Keratinocyte (primary cell): ENCODE data around the gene PIEZO1.

Source experiments
- EZH2 ChIP-seq: IDR thresholded peaks from one replicate; pipeline ENCODE4 v1.6.1; 2012; ENCODE audit warnings: inconsistent platforms, mild to moderate bottlenecking, low read length, moderate library complexity
- TF ChIP-seq, protein P1 (sequence below), 3 experiments: IDR thresholded peaks in 1 of 3; conservative IDR thresholded peaks in 1 of 3; optimal IDR thresholded peaks in 1 of 3; 2 replicates in 2 of 3; 3 replicates in 1 of 3; pipeline versions ENCODE3 to v1.5.1; 2011; ENCODE audit warnings: low read length in 3 of 3, mild to moderate bottlenecking in 3 of 3, moderate library complexity in 2 of 3, control low read depth in 1 of 3, inconsistent platforms in 1 of 3; ENCODE audit not compliant: insufficient read depth in 2 of 3; ENCODE audit errors: extremely low read depth in 1 of 3

DNA sequence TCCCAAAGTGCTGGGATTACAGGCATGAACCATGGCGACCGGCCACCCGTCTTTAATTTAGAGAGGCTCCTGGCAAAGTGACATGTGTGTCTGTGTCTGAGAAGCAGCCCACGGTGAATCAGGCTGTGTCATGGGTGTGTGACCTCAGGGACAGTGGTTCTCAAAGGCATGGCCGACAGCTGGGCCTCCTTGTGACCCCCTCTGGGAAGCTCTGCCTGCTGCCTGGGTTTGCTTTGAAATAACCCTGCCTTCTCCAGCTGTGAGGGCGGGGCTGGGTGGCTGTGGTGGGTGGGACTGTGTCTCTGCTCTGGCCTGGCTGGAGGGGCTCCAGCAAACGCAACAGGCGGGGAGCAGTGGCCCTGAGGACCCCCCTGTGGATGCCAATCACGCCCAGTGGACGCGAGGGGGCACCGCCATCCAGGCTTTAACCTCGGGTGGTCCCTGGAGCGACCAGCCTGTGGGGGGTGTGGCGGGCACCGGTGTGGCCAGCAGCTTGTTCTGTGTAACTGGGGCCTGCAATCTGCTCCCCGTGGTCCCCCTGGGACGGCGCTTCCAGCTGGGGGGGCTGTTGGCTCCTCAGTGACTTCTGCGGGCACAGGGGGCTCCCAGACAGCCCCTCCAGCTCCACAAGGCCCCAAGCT lies 35.5 kb upstream of the PIEZO1 start:
- TF ChIP-seq, protein P1, sequence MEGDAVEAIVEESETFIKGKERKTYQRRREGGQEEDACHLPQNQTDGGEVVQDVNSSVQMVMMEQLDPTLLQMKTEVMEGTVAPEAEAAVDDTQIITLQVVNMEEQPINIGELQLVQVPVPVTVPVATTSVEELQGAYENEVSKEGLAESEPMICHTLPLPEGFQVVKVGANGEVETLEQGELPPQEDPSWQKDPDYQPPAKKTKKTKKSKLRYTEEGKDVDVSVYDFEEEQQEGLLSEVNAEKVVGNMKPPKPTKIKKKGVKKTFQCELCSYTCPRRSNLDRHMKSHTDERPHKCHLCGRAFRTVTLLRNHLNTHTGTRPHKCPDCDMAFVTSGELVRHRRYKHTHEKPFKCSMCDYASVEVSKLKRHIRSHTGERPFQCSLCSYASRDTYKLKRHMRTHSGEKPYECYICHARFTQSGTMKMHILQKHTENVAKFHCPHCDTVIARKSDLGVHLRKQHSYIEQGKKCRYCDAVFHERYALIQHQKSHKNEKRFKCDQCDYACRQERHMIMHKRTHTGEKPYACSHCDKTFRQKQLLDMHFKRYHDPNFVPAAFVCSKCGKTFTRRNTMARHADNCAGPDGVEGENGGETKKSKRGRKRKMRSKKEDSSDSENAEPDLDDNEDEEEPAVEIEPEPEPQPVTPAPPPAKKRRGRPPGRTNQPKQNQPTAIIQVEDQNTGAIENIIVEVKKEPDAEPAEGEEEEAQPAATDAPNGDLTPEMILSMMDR (optimal IDR thresholded peaks at IDR 0.05 in 1 of 3, IDR thresholded peaks at IDR 0.05 in 1 of 3, conservative IDR thresholded peaks at IDR 0.05 in 1 of 3; ENCODE audit: extremely low read depth in 1 of 3, insufficient read depth in 2 of 3, low read length in 3 of 3), result no peak
- no peak for TF ChIP-seq EZH2
